Measurements from ENCODE around the gene HYAL1.
A peak's percentile ranks its signal among the peaks of the same experiment; 100 is the strongest.

Gene HYAL1, protein sequence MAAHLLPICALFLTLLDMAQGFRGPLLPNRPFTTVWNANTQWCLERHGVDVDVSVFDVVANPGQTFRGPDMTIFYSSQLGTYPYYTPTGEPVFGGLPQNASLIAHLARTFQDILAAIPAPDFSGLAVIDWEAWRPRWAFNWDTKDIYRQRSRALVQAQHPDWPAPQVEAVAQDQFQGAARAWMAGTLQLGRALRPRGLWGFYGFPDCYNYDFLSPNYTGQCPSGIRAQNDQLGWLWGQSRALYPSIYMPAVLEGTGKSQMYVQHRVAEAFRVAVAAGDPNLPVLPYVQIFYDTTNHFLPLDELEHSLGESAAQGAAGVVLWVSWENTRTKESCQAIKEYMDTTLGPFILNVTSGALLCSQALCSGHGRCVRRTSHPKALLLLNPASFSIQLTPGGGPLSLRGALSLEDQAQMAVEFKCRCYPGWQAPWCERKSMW

GRCh38 chr3:50303013-50303815 lies at the start of gene HYAL1:
HYAL1 (minus strand) TSS chr3:50303574; CDS start chr3:50302956, 618 bp downstream.
- peak in 1 of 2 experiments; percentile 44 for DNase-seq

GRCh38 chr3:50352781-50353180 lies 49.4 kb upstream of the HYAL1 start:
- TF ChIP-seq GATA1 (IDR thresholded peaks at IDR 0.05; ENCODE audit: low read depth, low read length) (no peak), POLR2A (IDR thresholded peaks at IDR 0.05; ENCODE audit: low read length) (no peak)
- no peak for DNase-seq

More at GRCh38 chr3:50303013-50303815, at the start of gene HYAL1:
- TF ChIP-seq POLR2A (IDR thresholded peaks at IDR 0.05; ENCODE audit: low read length) (no peak), GATA1 (IDR thresholded peaks at IDR 0.05; ENCODE audit: low read depth, low read length) (no peak)

GRCh38 chr3:50351323-50351697 lies 47.9 kb upstream of the HYAL1 start:
- TF ChIP-seq POLR2A (IDR thresholded peaks at IDR 0.05; ENCODE audit: low read length) (no peak), GATA1 (IDR thresholded peaks at IDR 0.05; ENCODE audit: low read depth, low read length) (no peak)
- no peak for DNase-seq

DNA sequence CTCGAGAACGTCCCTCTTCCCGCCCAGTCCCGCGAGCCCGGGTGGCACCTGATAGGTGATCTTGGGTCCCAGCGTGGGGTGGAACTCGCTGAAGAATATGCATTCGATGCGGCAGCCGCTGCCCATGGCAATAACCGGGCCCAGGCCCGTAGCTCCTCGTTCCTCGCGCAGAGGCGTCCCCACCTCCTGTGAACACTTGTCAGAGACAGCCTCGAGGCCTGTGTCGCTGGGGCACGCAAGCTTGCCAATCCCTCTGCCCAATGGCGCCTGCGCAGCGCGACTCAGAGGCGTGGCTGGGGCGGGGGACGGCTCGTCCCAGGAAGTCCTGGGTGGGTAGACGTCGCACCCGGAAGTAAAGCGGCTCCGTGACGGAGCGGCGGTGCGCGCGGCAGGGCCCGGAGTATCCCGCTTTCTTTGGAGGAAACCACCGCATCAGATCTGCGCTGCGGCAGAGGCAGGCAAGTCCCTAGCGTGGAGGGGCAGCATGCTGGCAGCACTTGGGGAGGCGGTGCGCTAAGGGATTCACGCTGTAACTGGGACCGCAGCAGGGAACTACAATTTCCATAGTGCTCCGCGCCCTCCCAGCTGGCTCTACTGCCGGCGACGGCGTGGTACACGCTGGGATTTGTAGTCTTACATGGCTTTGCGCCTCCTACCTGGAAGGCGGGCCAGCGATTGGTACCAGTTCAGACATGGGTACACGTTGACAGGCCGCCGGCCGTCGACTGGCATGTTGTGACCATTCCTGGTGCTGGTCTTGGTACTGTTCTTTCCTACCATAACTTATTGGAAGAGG lies 47.4 kb upstream of the HYAL1 start, which contains the start of the genes CYB561D2 and NPRL2:
CYB561D2 (plus strand) TSS at position 336 of the 796 bp plus-strand sequence. CDS start 572 bp downstream, outside the sequence.
NPRL2 (minus strand) TSS at position 249 of the 796 bp plus-strand sequence; CDS start at position 126, 123 bp downstream.
- DNase-seq = peak; percentile 96
- TF ChIP-seq POLR2A (IDR thresholded peaks at IDR 0.05; ENCODE audit: low read length) (peak; percentile 92), GATA1 (IDR thresholded peaks at IDR 0.05; ENCODE audit: low read depth, low read length) (no peak)

- TF ChIP-seq GATA1 (IDR thresholded peaks at IDR 0.05; ENCODE audit: low read depth, low read length) (no peak), POLR2A (IDR thresholded peaks at IDR 0.05; ENCODE audit: low read length) (no peak)
- no peak for DNase-seq
These were observed 46.8 kb upstream of the HYAL1 start for GRCh38 chr3:50350213-50350526.

DNA sequence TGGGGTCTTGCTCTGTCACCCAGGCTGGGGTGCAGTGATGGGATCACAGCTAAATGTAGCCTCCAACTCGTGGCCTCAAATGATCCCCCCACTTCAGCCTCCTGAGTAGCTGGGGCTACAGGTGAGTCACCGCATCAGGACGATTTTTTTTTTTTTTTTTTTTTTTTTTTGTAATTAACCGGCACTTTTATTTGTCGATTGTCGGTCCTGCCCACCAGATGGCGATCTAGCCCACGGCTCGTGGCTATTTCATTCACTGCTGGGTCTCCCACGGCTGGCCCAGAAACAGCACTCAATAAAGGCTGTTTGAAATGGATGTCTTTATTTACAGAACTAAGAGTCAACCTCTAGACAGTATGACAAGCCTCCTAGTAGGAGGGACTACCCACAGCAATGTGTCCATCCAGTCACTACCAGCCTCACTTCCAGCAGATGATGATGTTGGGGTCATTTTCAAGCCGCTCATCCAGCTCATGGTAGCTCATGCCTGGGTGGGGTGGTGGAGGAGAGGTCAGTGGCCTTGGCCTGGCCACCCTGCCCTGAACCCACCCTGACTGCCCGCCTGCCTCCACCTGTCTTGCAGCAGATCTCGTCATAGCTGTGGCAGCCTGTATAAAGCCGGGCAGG lies 43.9 kb upstream of the HYAL1 start:
- TF ChIP-seq GATA1 (IDR thresholded peaks at IDR 0.05; ENCODE audit: low read depth, low read length) = no peak
- TF ChIP-seq POLR2A (IDR thresholded peaks at IDR 0.05; ENCODE audit: low read length) = no peak

GRCh38 chr3:50345586-50346234 lies 42.3 kb upstream of the HYAL1 start, which contains the start of gene ZMYND10:
ZMYND10 (minus strand) TSS chr3:50345732; CDS start chr3:50345579, 153 bp downstream.
- TF ChIP-seq GATA1 (IDR thresholded peaks at IDR 0.05; ENCODE audit: low read depth, low read length) (no peak), POLR2A (IDR thresholded peaks at IDR 0.05; ENCODE audit: low read length) (no peak)
- DNase-seq = peak; percentile 79 to 87

More for the DNA sequence above, 43.9 kb upstream of the HYAL1 start:
- peak; percentile 82 to 90 for DNase-seq

DNA sequence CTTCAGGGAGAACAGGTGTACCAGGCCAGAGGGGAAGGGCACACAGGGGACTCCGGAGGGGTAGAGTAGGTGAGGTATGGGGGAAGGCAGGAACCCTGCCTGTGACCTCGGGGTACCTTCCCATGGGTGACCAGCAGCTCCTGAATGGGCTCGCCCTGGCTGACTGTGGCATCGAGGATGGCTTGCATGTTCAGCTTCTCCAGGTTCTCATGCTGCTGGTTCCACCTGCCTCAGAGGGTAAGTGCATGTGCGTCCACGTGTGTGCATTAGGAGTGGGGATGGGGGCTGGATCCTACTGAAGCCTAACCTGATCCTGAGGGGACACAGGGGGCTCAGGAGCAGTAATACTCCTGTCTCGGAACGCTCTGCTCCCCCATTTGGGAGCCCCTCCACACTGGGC lies 41.6 kb upstream of the HYAL1 start:
- DNase-seq = no peak
- TF ChIP-seq POLR2A (IDR thresholded peaks at IDR 0.05; ENCODE audit: low read length) (no peak), GATA1 (IDR thresholded peaks at IDR 0.05; ENCODE audit: low read depth, low read length) (no peak)

- DNase-seq = no peak
- TF ChIP-seq POLR2A (IDR thresholded peaks at IDR 0.05; ENCODE audit: low read length) (no peak), GATA1 (IDR thresholded peaks at IDR 0.05; ENCODE audit: low read depth, low read length) (no peak)
These were observed 39.6 kb upstream of the HYAL1 start for GRCh38 chr3:50342813-50343633.

- no peak for DNase-seq
- TF ChIP-seq GATA1 (IDR thresholded peaks at IDR 0.05; ENCODE audit: low read depth, low read length) (no peak), POLR2A (IDR thresholded peaks at IDR 0.05; ENCODE audit: low read length) (no peak)
These were observed 38.7 kb upstream of the HYAL1 start for GRCh38 chr3:50341996-50342650.

DNA sequence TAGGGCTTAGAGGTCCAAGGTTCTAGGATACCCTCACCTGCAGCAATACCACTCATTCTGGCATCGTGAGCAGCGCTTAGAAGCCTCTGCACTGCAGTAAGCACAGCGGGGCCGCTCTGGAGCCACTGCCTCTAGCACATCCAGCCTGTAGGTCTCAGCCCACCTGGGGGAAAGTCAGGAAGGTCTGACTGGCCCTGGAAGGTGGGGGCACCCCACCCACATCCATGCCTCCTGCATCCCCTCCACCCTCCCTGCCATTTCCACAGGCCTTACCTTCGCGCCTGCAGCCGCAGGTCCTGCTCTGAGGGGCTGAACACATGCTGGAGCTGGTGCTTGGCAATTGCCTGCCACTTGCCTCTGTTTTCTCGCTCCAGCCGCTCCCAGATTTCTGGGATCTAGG lies 38.2 kb upstream of the HYAL1 start:
- DNase-seq = no peak

More for the DNA sequence above, 38.2 kb upstream of the HYAL1 start:
- no peak for TF ChIP-seq GATA1 (IDR thresholded peaks at IDR 0.05; ENCODE audit: low read depth, low read length)
- TF ChIP-seq POLR2A (IDR thresholded peaks at IDR 0.05; ENCODE audit: low read length) = no peak

Data from erythroblast (primary cell).